H9 (cell line): Measurements from ENCODE around the gene TIGD3. TPM values are rescaled to one million over a fixed set of nuclear protein-coding genes. Genes with fewer than 3 reads are reported as not detected.

Experiments
- DNase-seq: peaks from one replicate; pipeline ENCODE4 v3.0.0-alpha.2; 2017
- H2AFZ ChIP-seq: one replicate; pipeline ENCODE4 v1.6.1; 2013; ENCODE audit warnings: mild to moderate bottlenecking, low read length, control low read depth, moderate library complexity
- H2AK5ac ChIP-seq: 2 replicates; pipeline ENCODE4 v1.6.1; 2013; ENCODE audit warnings: low read length, control low read depth, mixed read lengths; ENCODE audit not compliant: insufficient read length
- H2BK120ac ChIP-seq: one replicate; pipeline ENCODE4 v1.6.1; 2013; ENCODE audit warnings: low read depth, mild to moderate bottlenecking, low read length, control low read depth, inconsistent platforms; ENCODE audit not compliant: poor library complexity, severe bottlenecking
- H2BK12ac ChIP-seq: 2 replicates; pipeline ENCODE4 v1.6.1; 2013; ENCODE audit warnings: low read length, control low read depth, mixed read lengths, low read depth; ENCODE audit not compliant: insufficient read length
- H2BK15ac ChIP-seq: 2 replicates; pipeline ENCODE4 v1.6.1; 2013; ENCODE audit warnings: low read depth, low read length, control low read depth
- H2BK20ac ChIP-seq: one replicate; pipeline ENCODE4 v1.6.1; 2013; ENCODE audit warnings: low read depth, mild to moderate bottlenecking, low read length, control low read depth, inconsistent platforms; ENCODE audit not compliant: poor library complexity, severe bottlenecking
- H2BK5ac ChIP-seq: 2 replicates; pipeline ENCODE4 v1.6.1; 2013; ENCODE audit warnings: low read length, control low read depth, mixed read lengths; ENCODE audit not compliant: insufficient read length
- H3K14ac ChIP-seq: 2 replicates; pipeline ENCODE4 v1.6.1; 2013; ENCODE audit warnings: low read length, control low read depth; ENCODE audit not compliant: insufficient read depth
- H3K18ac ChIP-seq: 2 replicates; pipeline ENCODE4 v1.6.1; 2013; ENCODE audit warnings: low read depth, mild to moderate bottlenecking, mixed read lengths, low read length, control low read depth; ENCODE audit not compliant: insufficient read length
- H3K23ac ChIP-seq: 2 replicates; pipeline ENCODE4 v1.6.1; 2013; ENCODE audit warnings: low read length, control low read depth, mixed read lengths, low read depth; ENCODE audit not compliant: insufficient read length
- H3K23me2 ChIP-seq: 2 replicates; pipeline ENCODE4 v1.6.1; 2013; ENCODE audit warnings: low read depth, mild to moderate bottlenecking, mixed read lengths, low read length, control low read depth; ENCODE audit not compliant: insufficient read length, poor library complexity, severe bottlenecking
- H3K27ac ChIP-seq: 2 replicates; pipeline ENCODE4 v1.5.1; 2013; ENCODE audit warnings: low read length, control low read depth, mixed read lengths, low read depth; ENCODE audit not compliant: insufficient read length
- H3K27me3 ChIP-seq: 2 replicates; pipeline ENCODE4 v1.6.1; 2013; ENCODE audit warnings: low read length, control low read depth, inconsistent platforms; ENCODE audit not compliant: insufficient read depth
- H3K4ac ChIP-seq: 2 replicates; pipeline ENCODE4 v1.6.1; 2013; ENCODE audit warnings: low read depth, mild to moderate bottlenecking, control low read depth, inconsistent platforms, low read length, moderate library complexity
- H3K4me1 ChIP-seq: 2 replicates; pipeline ENCODE4 v1.6.1; 2013; ENCODE audit warnings: low read length, control low read depth, inconsistent platforms; ENCODE audit not compliant: insufficient read depth
- H3K4me2 ChIP-seq: 2 replicates; pipeline ENCODE4 v1.6.1; 2013; ENCODE audit warnings: low read length, control low read depth, mixed read lengths; ENCODE audit not compliant: insufficient read length, insufficient read depth
- H3K56ac ChIP-seq: 2 replicates; pipeline ENCODE4 v1.6.1; 2013; ENCODE audit warnings: low read depth, mild to moderate bottlenecking, mixed read lengths, low read length, control low read depth; ENCODE audit not compliant: insufficient read length
- H3K79me1 ChIP-seq: 2 replicates; pipeline ENCODE4 v1.6.1; 2013; ENCODE audit warnings: low read depth, mild to moderate bottlenecking, moderate library complexity, low read length, control low read depth, inconsistent platforms; ENCODE audit not compliant: insufficient read depth, poor library complexity, severe bottlenecking
- H3K79me2 ChIP-seq: 2 replicates; pipeline ENCODE4 v1.6.1; 2013; ENCODE audit warnings: low read length, control low read depth, inconsistent platforms; ENCODE audit not compliant: insufficient read depth
- H3K9ac ChIP-seq: 2 replicates; pipeline ENCODE4 v1.6.1; 2013; ENCODE audit warnings: low read length, control low read depth, mixed read lengths; ENCODE audit not compliant: insufficient read length; ENCODE audit errors: extremely low read depth
- H3K9me3 ChIP-seq: one replicate; pipeline ENCODE4 v1.6.1; 2013; ENCODE audit warnings: low read depth, low read length, inconsistent platforms; ENCODE audit not compliant: control insufficient read depth
- H3T11ph ChIP-seq: one replicate; pipeline ENCODE4 v1.6.1; 2013; ENCODE audit warnings: mild to moderate bottlenecking, low read length, control low read depth, inconsistent platforms
- H4K20me1 ChIP-seq: one replicate; pipeline ENCODE4 v1.6.1; 2013; ENCODE audit not compliant: control insufficient read depth, insufficient read length, insufficient read depth
- H4K5ac ChIP-seq: 2 replicates; pipeline ENCODE4 v1.6.1; 2013; ENCODE audit warnings: low read depth, mild to moderate bottlenecking, mixed read lengths, low read length, control low read depth; ENCODE audit not compliant: insufficient read length
- H4K8ac ChIP-seq: replicated peaks from 2 replicates; pipeline ENCODE4 v1.6.1; 2013; ENCODE audit warnings: low read length, control low read depth, mixed read lengths, low read depth; ENCODE audit not compliant: insufficient read length
- H4K91ac ChIP-seq: 2 replicates; pipeline ENCODE4 v1.6.1; 2013; ENCODE audit warnings: low read depth, mild to moderate bottlenecking, moderate library complexity, mixed read lengths, low read length, control low read depth; ENCODE audit not compliant: insufficient read length
- H3K27ac Mint-ChIP-seq, 3 experiments: 2 replicates in 2 of 3; 3 replicates in 1 of 3; pipeline ENCODE4 v1.8.0; 2020 to 2021; ENCODE audit warnings: mixed read lengths in 3 of 3, mild to moderate bottlenecking in 1 of 3, moderate library complexity in 1 of 3
- H3K27me3 Mint-ChIP-seq: 2 replicates; pipeline ENCODE4 v1.8.0; 2021; ENCODE audit warnings: low read depth, mild to moderate bottlenecking, moderate library complexity, mixed read lengths
- H3K36me3 Mint-ChIP-seq, 3 experiments: 2 replicates in 2 of 3; 3 replicates in 1 of 3; pipeline ENCODE4 v1.8.0; 2020 to 2021; ENCODE audit warnings: low read depth in 3 of 3, mixed read lengths in 3 of 3; ENCODE audit not compliant: insufficient read depth in 1 of 3
- H3K4me1 Mint-ChIP-seq, 2 experiments: 2 replicates each; pipeline ENCODE4 v1.8.0; 2020; ENCODE audit warnings: mixed read lengths in 2 of 2
- H3K4me3 Mint-ChIP-seq, 2 experiments: 2 replicates in 1 of 2; 3 replicates in 1 of 2; pipeline ENCODE4 v1.8.0; 2020 to 2021; ENCODE audit warnings: mild to moderate bottlenecking in 2 of 2, mixed read lengths in 2 of 2, moderate library complexity in 1 of 2
- H3K9me3 Mint-ChIP-seq, 2 experiments: 2 replicates in 1 of 2; 3 replicates in 1 of 2; pipeline ENCODE4 v1.8.0; 2020; ENCODE audit warnings: mild to moderate bottlenecking in 2 of 2, mixed read lengths in 2 of 2, moderate library complexity in 1 of 2
- CTCF ChIP-seq: fragments of 200-600 bp; sonication (generic); conservative IDR thresholded peaks from 3 replicates; pipeline ENCODE4 v1.8.0; 2021; ENCODE audit warnings: antibody characterized with exemption, mild to moderate bottlenecking
- WGBS: extraction: QIAGEN DNeasy Blood & Tissue Kit; methylation state at CpG from one replicate; pipeline ENCODE4 v1.1.7; 2013; ENCODE audit warnings: missing lambda C conversion rate, low lambda C conversion rate, mixed read lengths; ENCODE audit not compliant: insufficient read length; ENCODE audit errors: extremely low coverage; 5-methylcytosine and 5-hydroxymethylcytosine counted together
- total RNA-seq: library from RNA; stranded (reverse); gene quantifications from 2 replicates; pipeline ENCODE4 v1.2.1, GENCODE V29; 2021

Gene TIGD3
- total RNA-seq, 1 experiment from 2014 or later, result 0.66 TPM

GRCh38 chr11:65378208-65378927, 23.8 kb downstream of the TIGD3 start:
- Histone ChIP-seq H3K27me3 (no peaks in the 10 kb centered on the region), H4K91ac (no peak overlapping the region), H3K14ac (no peak overlapping the region), H3K23ac (no peak overlapping the region), H3K4me1 (0 out of 2 replicates have a peak, but pooled peaks cover 2% of the 10 kb centered on the region), H4K20me1 (no peaks in the 10 kb centered on the region), H3K27ac (no peak overlapping the region), H2BK5ac (no peak overlapping the region), H3K18ac (no peak overlapping the region), H2AFZ (no peak overlapping the region), H3K9me3 (no peaks in the 10 kb centered on the region), H2BK15ac (no peak overlapping the region), H2BK120ac (no peak overlapping the region), H4K8ac (no peak overlapping the region), H2BK12ac (no peak overlapping the region), H2BK20ac (no peak overlapping the region), H3K79me2 (no peaks in the 10 kb centered on the region), H3K56ac (no peak overlapping the region), H3K9ac (no peak overlapping the region), H3K79me1 (no peaks in the 10 kb centered on the region), H3K4ac (no peak overlapping the region), H2AK5ac (no peak overlapping the region), H3K4me2 (no peak overlapping the region), H3K23me2 (no peaks in the 10 kb centered on the region), H4K5ac (no peak overlapping the region), H3T11ph (no peak overlapping the region)
- Mint-ChIP-seq H3K4me1 (peaks cover 14 to 22% of the 10 kb centered on the region in 2 experiments), H3K4me3 (no peak overlapping the region), H3K27ac (no peak overlapping the region), H3K27me3 (peaks cover 6% of the 10 kb centered on the region; the same call in 1 of the 2 replicates), H3K9me3 (no peaks in the 10 kb centered on the region), H3K36me3 (no peaks in the 10 kb centered on the region)
- peak; percentile 28; the same call in 2 of the 3 replicates for TF ChIP-seq CTCF
- DNase-seq, result no peak
- WGBS, result no CpG with 5 or more reads among the region's 19 CpGs
